Measurements from ENCODE around the gene SERPINB6. TPM values are rescaled to one million over a fixed set of nuclear protein-coding genes. Genes with fewer than 3 reads are reported as not detected.
"Not testable (repeated sequence)": the region's sequence is repeated elsewhere in the genome, so short reads cannot be mapped to it uniquely, and the experiment has no call there.

Gene SERPINB6
- total RNA-seq, 2 donors from 2014 or later: 11.1 to 78.4 TPM

GRCh38 chr6:2988094-2988425 lies 16.7 kb upstream of the SERPINB6 start:
- peak overlapping the region; percentile 88 to 99 for H3K27ac Mint-ChIP-seq
- H3K36me3 Mint-ChIP-seq: peaks cover 0 to 5% of the 10 kb centered on the region in 2 donors
- H3K9me3 Mint-ChIP-seq: no peaks in the 10 kb centered on the region
- ATAC-seq (no peak), DNase-seq (ENCODE audit: low spot score in 2 of 2) (no peak)

- no peak for ATAC-seq
- Mint-ChIP-seq H3K36me3 (peaks cover 0 to 5% of the 10 kb centered on the region in 2 donors), H3K9me3 (no peaks in the 10 kb centered on the region), H3K27ac (peak overlapping the region in 1 of 2 donors; percentile 99)
- no peak for DNase-seq (ENCODE audit: low spot score in 2 of 2)
These were observed 15.4 kb upstream of the SERPINB6 start for GRCh38 chr6:2986722-2987221.

- peaks cover 0 to 2% of the 10 kb centered on the region in 2 donors for H3K36me3 Mint-ChIP-seq
- ATAC-seq (no peak), DNase-seq (ENCODE audit: low spot score in 2 of 2) (no peak)
- no peak overlapping the region for H3K27ac Mint-ChIP-seq
- no peaks in the 10 kb centered on the region for H3K9me3 Mint-ChIP-seq
These were observed 13.5 kb upstream of the SERPINB6 start for GRCh38 chr6:2984738-2985406.

- no peak for ATAC-seq
- H3K27ac Mint-ChIP-seq: peak overlapping the region in 1 of 2 donors; percentile 21
These were observed 11.2 kb upstream of the SERPINB6 start for GRCh38 chr6:2982426-2983117.

GRCh38 chr6:2980465-2980855 lies 9.1 kb upstream of the SERPINB6 start:
- Mint-ChIP-seq H3K27ac (no peak overlapping the region), H3K36me3 (no peaks in the 10 kb centered on the region), H3K9me3 (no peaks in the 10 kb centered on the region)
- ATAC-seq (no peak), DNase-seq (ENCODE audit: low spot score in 2 of 2) (no peak)

More at GRCh38 chr6:2982426-2983117, 11.2 kb upstream of the SERPINB6 start:
- DNase-seq (ENCODE audit: low spot score in 2 of 2): no peak
- H3K9me3 Mint-ChIP-seq: no peaks in the 10 kb centered on the region
- no peaks in the 10 kb centered on the region for H3K36me3 Mint-ChIP-seq

GRCh38 chr6:2979819-2980464 lies 8.6 kb upstream of the SERPINB6 start:
- Mint-ChIP-seq H3K36me3 (no peaks in the 10 kb centered on the region), H3K9me3 (no peaks in the 10 kb centered on the region), H3K27ac (no peak overlapping the region)
- DNase-seq (ENCODE audit: low spot score in 2 of 2) (no peak), ATAC-seq (no peak)

- H3K27ac Mint-ChIP-seq: no peak overlapping the region
- no peaks in the 10 kb centered on the region for H3K36me3 Mint-ChIP-seq
- ATAC-seq: no peak
- H3K9me3 Mint-ChIP-seq: no peaks in the 10 kb centered on the region
- no peak for DNase-seq (ENCODE audit: low spot score in 2 of 2)
These were observed 7.6 kb upstream of the SERPINB6 start for GRCh38 chr6:2978923-2979322.

GRCh38 chr6:2977799-2978590 lies 6.6 kb upstream of the SERPINB6 start:
- H3K36me3 Mint-ChIP-seq: peaks cover 0 to 6% of the 10 kb centered on the region in 2 donors
- no peak for ATAC-seq
- no peak overlapping the region for H3K27ac Mint-ChIP-seq
- no peak for DNase-seq (ENCODE audit: low spot score in 2 of 2)
- peaks cover 0 to 4% of the 10 kb centered on the region in 2 donors for H3K9me3 Mint-ChIP-seq

- Mint-ChIP-seq H3K27ac (peak overlapping the region; percentile 22 to 23), H3K36me3 (peaks cover 0 to 13% of the 10 kb centered on the region in 2 donors)
- no peak for ATAC-seq
These were observed 5.9 kb upstream of the SERPINB6 start for GRCh38 chr6:2977290-2977689.

GRCh38 chr6:2976571-2977085 lies 5.3 kb upstream of the SERPINB6 start:
- ATAC-seq: peak; percentile 45 to 60
- peaks cover 5 to 19% of the 10 kb centered on the region in 2 donors for H3K36me3 Mint-ChIP-seq
- DNase-seq (ENCODE audit: low spot score in 2 of 2): no peak
- H3K9me3 Mint-ChIP-seq: peaks cover 0 to 4% of the 10 kb centered on the region in 2 donors
- H3K27ac Mint-ChIP-seq: peak overlapping the region; percentile 22 to 39

More at GRCh38 chr6:2977290-2977689, 5.9 kb upstream of the SERPINB6 start:
- peaks cover 0 to 4% of the 10 kb centered on the region in 2 donors for H3K9me3 Mint-ChIP-seq
- no peak for DNase-seq (ENCODE audit: low spot score in 2 of 2)

- ATAC-seq (peak in 1 of 2 donors; percentile 42), DNase-seq (ENCODE audit: low spot score in 2 of 2) (no peak)
- Mint-ChIP-seq H3K27ac (peak overlapping the region in 1 of 2 donors; percentile 22), H3K9me3 (peaks cover 0 to 4% of the 10 kb centered on the region in 2 donors), H3K36me3 (peaks cover 5 to 20% of the 10 kb centered on the region in 2 donors)
These were observed 4.7 kb upstream of the SERPINB6 start for GRCh38 chr6:2976060-2976459.

GRCh38 chr6:2973676-2974075 lies 2.3 kb upstream of the SERPINB6 start:
- ATAC-seq (no peak), DNase-seq (ENCODE audit: low spot score in 2 of 2) (no peak)
- Mint-ChIP-seq H3K9me3 (peaks cover 0 to 4% of the 10 kb centered on the region in 2 donors), H3K27ac (no peak overlapping the region), H3K36me3 (peaks cover 5 to 20% of the 10 kb centered on the region in 2 donors)

GRCh38 chr6:2973180-2973579 lies 1.8 kb upstream of the SERPINB6 start:
- not testable (repeated sequence) for DNase-seq (ENCODE audit: low spot score in 2 of 2); H3K9me3 Mint-ChIP-seq; ATAC-seq; H3K27ac Mint-ChIP-seq
- peaks cover 5 to 20% of the 10 kb centered on the region in 2 donors for H3K36me3 Mint-ChIP-seq

GRCh38 chr6:2972685-2973084 lies 1.3 kb upstream of the SERPINB6 start:
- H3K9me3 Mint-ChIP-seq; H3K27ac Mint-ChIP-seq; DNase-seq (ENCODE audit: low spot score in 2 of 2); ATAC-seq: not testable (repeated sequence)
- H3K36me3 Mint-ChIP-seq: peaks cover 5 to 20% of the 10 kb centered on the region in 2 donors

GRCh38 chr6:2972219-2972487 lies 786 bp upstream of the SERPINB6 start:
- Mint-ChIP-seq H3K27ac (peak overlapping the region in 1 of 2 donors; percentile 93), H3K36me3 (peaks cover 5 to 20% of the 10 kb centered on the region in 2 donors)
- H3K9me3 Mint-ChIP-seq; DNase-seq (ENCODE audit: low spot score in 2 of 2); ATAC-seq: not testable (repeated sequence)

- peaks cover 0 to 4% of the 10 kb centered on the region in 2 donors for H3K9me3 Mint-ChIP-seq
- peaks cover 5 to 20% of the 10 kb centered on the region in 2 donors for H3K36me3 Mint-ChIP-seq
- ATAC-seq (peak; percentile 79 to 88), DNase-seq (ENCODE audit: low spot score in 2 of 2) (peak; percentile 62 to 65)
- peak overlapping the region; percentile 57 to 82 for H3K27ac Mint-ChIP-seq
These were observed 481 bp downstream of the SERPINB6 start for GRCh38 chr6:2970753-2971419.

All from activated naive CD4-positive, alpha-beta T cell treated with anti-CD3 and anti-CD28 coated beads, Interleukin-2, amount 50 U/mL, for 72 hours (primary cell).